Mesenchymal stem cell (in vitro differentiated cells and primary cell): ENCODE data around the gene CNR2.

Experiments used
- DNase-seq: peaks from one replicate; pipeline ENCODE4 v3.0.0-alpha.2; 2013
- H2AFZ ChIP-seq: one replicate; pipeline ENCODE4 v1.6.1; 2013; ENCODE audit warnings: low read depth, mild to moderate bottlenecking, control low read depth, inconsistent platforms, low read length, moderate library complexity
- H2AK5ac ChIP-seq: 2 replicates; pipeline ENCODE4 v1.6.1; 2013; ENCODE audit warnings: low read length, moderate library complexity, mild to moderate bottlenecking, inconsistent platforms; ENCODE audit not compliant: severe bottlenecking
- H2BK120ac ChIP-seq: one replicate; pipeline ENCODE4 v1.6.1; 2013; ENCODE audit warnings: low read depth, mild to moderate bottlenecking, inconsistent platforms, low read length, moderate library complexity
- H2BK12ac ChIP-seq, 2 experiments: one replicate each; pipeline ENCODE4 v1.6.1; 2013; ENCODE audit warnings: inconsistent platforms in 2 of 2, low read length in 2 of 2, mild to moderate bottlenecking in 2 of 2, moderate library complexity in 2 of 2, control low read depth in 1 of 2
- H2BK15ac ChIP-seq: one replicate; pipeline ENCODE4 v1.6.1; 2013; ENCODE audit warnings: mild to moderate bottlenecking, low read depth, inconsistent platforms; ENCODE audit not compliant: poor library complexity, severe bottlenecking
- H2BK5ac ChIP-seq: 2 replicates; pipeline ENCODE4 v1.6.1; 2013; ENCODE audit warnings: low read depth, mild to moderate bottlenecking, low read length, control low read depth, inconsistent platforms; ENCODE audit not compliant: poor library complexity, severe bottlenecking
- H3K14ac ChIP-seq, 2 experiments: one replicate each; pipeline ENCODE4 v1.6.1; 2013; ENCODE audit warnings: inconsistent platforms in 2 of 2, low read length in 2 of 2, control low read depth in 1 of 2, mild to moderate bottlenecking in 1 of 2, moderate library complexity in 1 of 2
- H3K18ac ChIP-seq, 2 experiments: one replicate each; pipeline ENCODE4 v1.6.1; 2013; ENCODE audit warnings: inconsistent platforms in 2 of 2, low read length in 2 of 2, control low read depth in 1 of 2, low read depth in 1 of 2, mild to moderate bottlenecking in 1 of 2
- H3K23ac ChIP-seq, 2 experiments: one replicate each; pipeline ENCODE4 v1.6.1; 2013; ENCODE audit warnings: inconsistent platforms in 2 of 2, low read length in 2 of 2, mild to moderate bottlenecking in 2 of 2, moderate library complexity in 2 of 2, control low read depth in 1 of 2
- H3K27ac ChIP-seq: 2 replicates; pipeline ENCODE4 v1.5.1; 2013; ENCODE audit warnings: mild to moderate bottlenecking, moderate library complexity, low read length, control low read depth, inconsistent platforms; ENCODE audit not compliant: poor library complexity, severe bottlenecking
- H3K27me3 ChIP-seq, 2 experiments: 2 replicates each; pipeline versions ENCODE4 v1.6.1 to v1.7.0; 2013; ENCODE audit warnings: low read length in 2 of 2, mild to moderate bottlenecking in 2 of 2, moderate library complexity in 2 of 2, control low read depth in 1 of 2, inconsistent platforms in 1 of 2; ENCODE audit not compliant: control insufficient read depth in 1 of 2, insufficient read depth in 1 of 2
- H3K36me3 ChIP-seq, 2 experiments: 2 replicates each; pipeline versions ENCODE4 v1.6.1 to v1.7.0; 2013; ENCODE audit warnings: low read length in 2 of 2, control low read depth in 1 of 2, inconsistent platforms in 1 of 2, low read depth in 1 of 2, mild to moderate bottlenecking in 1 of 2; ENCODE audit not compliant: insufficient read depth in 2 of 2, control insufficient read depth in 1 of 2
- H3K4ac ChIP-seq, 2 experiments: one replicate each; pipeline ENCODE4 v1.6.1; 2013; ENCODE audit warnings: inconsistent platforms in 2 of 2, low read length in 2 of 2, mild to moderate bottlenecking in 2 of 2, moderate library complexity in 2 of 2, control low read depth in 1 of 2, low read depth in 1 of 2
- H3K4me1 ChIP-seq: 2 replicates; pipeline ENCODE4 v1.6.1; 2013; ENCODE audit warnings: low read depth, low read length, control low read depth; ENCODE audit not compliant: control insufficient read depth, insufficient read depth
- H3K4me2 ChIP-seq: 2 replicates; pipeline ENCODE4 v1.6.1; 2013; ENCODE audit warnings: low read length, mild to moderate bottlenecking, inconsistent platforms; ENCODE audit not compliant: poor library complexity, severe bottlenecking
- H3K4me3 ChIP-seq, 2 experiments: 2 replicates each; pipeline versions ENCODE4 v1.5.1 to v1.7.0; 2013; ENCODE audit warnings: low read length in 2 of 2, mild to moderate bottlenecking in 2 of 2, control low read depth in 1 of 2, low read depth in 1 of 2; ENCODE audit not compliant: insufficient read depth in 1 of 2
- H3K79me1 ChIP-seq: replicated peaks from 2 replicates; pipeline ENCODE4 v1.6.1; 2013; ENCODE audit warnings: mild to moderate bottlenecking, control low read depth, low read length, inconsistent platforms; ENCODE audit not compliant: poor library complexity, severe bottlenecking
- H3K9ac ChIP-seq: 2 replicates; pipeline ENCODE4 v1.7.0; 2013; ENCODE audit warnings: mild to moderate bottlenecking, low read length, moderate library complexity
- H3K9me3 ChIP-seq: 2 replicates; pipeline ENCODE4 v1.7.0; 2013; ENCODE audit warnings: mild to moderate bottlenecking, low read length; ENCODE audit not compliant: control insufficient read depth
- H4K8ac ChIP-seq: one replicate; pipeline ENCODE4 v1.6.1; 2013; ENCODE audit warnings: inconsistent platforms, mild to moderate bottlenecking, low read length, moderate library complexity
- H4K91ac ChIP-seq: one replicate; pipeline ENCODE4 v1.6.1; 2013; ENCODE audit warnings: mild to moderate bottlenecking, low read length, inconsistent platforms
- WGBS: methylation state at CpG from one replicate; pipeline ENCODE4 v1.1.7; 2013; ENCODE audit warnings: mixed read lengths; 5-methylcytosine and 5-hydroxymethylcytosine counted together

The CNR2 gene

DNA sequence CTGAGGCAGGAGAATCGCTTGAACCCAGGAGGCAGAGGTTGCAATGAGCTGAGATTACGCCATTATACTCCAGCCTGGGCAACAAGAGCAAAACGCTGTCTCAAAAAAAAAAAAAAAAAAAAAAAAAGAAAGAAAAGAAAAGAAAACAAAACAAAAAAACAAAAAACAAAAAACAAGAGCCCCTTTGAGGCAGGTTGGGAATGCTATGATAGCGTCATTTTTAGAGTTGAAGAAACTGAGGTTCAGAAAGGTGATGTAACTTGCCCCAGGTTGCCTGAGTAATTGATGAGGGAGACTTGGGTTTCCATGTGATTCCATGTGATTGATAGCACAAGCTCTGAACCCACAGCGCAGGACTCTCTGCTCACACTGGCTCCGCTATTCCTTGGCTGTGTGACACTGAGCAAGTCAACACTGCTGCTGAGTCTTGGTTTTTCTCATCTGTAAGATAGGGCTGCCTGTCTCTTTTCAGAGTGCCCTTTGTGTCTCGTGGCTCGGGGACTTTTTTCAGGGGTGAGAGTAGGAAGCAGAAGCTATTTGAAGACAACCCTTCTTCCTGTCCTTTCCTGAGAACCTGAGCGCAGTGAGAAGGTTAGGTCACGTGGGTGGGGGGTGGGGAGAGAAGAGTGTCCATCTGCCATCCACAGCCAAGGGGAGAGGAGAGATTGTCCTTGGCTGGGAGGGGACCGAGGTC lies 2.5 kb downstream of the CNR2 start:
- Histone ChIP-seq H3K18ac (no peak overlapping the region), H3K4me3 (no peak overlapping the region), H2AFZ (no peak overlapping the region), H2BK15ac (no peak overlapping the region), H3K27ac (no peak overlapping the region), H3K14ac (no peak overlapping the region), H2BK5ac (no peak overlapping the region), H4K91ac (no peak overlapping the region), H3K23ac (no peak overlapping the region), H2AK5ac (no peak overlapping the region), H3K4me2 (no peak overlapping the region), H3K9me3 (no peaks in the 10 kb centered on the region), H4K8ac (no peak overlapping the region), H3K4ac (no peak overlapping the region), H3K27me3 (peaks cover 12 to 53% of the 10 kb centered on the region in 2 experiments), H3K4me1 (no peaks in the 10 kb centered on the region), H2BK12ac (no peak overlapping the region), H3K9ac (no peak overlapping the region), H3K79me1 (no peaks in the 10 kb centered on the region), H2BK120ac (no peak overlapping the region), H3K36me3 (no peaks in the 10 kb centered on the region)
- WGBS, result 83% methylated on average over 8 of the region's 11 CpGs
- no peak for DNase-seq

DNA sequence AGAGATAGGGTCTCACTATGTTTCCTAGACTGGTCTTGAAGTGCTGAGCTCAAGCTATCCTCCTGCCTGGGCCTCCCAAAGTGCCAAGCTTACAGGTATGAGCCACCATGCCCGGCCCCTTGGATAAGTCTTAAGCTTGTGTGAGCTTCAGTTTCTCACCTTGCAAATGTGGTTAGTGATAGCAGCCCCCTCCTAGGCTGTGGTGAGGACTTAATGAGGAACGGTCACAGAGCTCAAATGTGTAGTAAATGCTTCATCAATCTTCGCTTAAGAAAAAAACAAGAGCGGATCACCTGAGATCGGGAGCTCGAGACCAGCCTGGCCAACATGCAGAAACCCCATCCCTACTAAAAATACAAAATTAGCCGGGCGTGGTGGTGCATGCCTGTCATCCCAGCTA lies 3.0 kb downstream of the CNR2 start:
- WGBS, result 91% methylated on average over 6 of the region's 8 CpGs

DNA sequence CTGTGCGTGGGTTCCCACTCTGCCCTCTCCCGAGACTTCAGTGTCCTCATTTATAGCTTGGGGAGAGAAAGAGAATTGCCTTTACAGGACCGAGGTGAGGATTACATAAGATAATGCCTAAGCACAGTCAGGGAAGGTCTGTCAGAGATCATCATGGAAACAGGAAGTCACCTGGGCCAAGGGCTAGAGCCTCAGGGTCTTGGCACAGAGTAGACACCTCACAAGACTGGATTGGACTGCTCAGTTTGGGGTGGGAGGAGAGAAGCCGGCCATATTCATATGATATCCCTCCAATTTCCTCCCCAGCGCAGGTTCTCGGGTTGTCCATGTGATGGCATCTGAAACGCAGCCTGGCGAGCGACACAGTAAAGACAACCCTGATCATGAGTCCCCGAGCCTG lies 3.8 kb downstream of the CNR2 start:
- Histone ChIP-seq H3K9ac (no peak overlapping the region), H3K36me3 (no peaks in the 10 kb centered on the region), H2BK120ac (no peak overlapping the region), H2AFZ (no peak overlapping the region), H3K9me3 (no peaks in the 10 kb centered on the region), H3K27ac (no peak overlapping the region), H4K91ac (no peak overlapping the region), H3K79me1 (no peaks in the 10 kb centered on the region), H2BK15ac (no peak overlapping the region), H3K27me3 (peaks cover 20 to 62% of the 10 kb centered on the region in 2 experiments), H2BK12ac (no peak overlapping the region), H3K4ac (no peak overlapping the region), H2AK5ac (no peak overlapping the region), H3K4me1 (no peaks in the 10 kb centered on the region), H3K18ac (no peak overlapping the region), H2BK5ac (no peak overlapping the region), H3K4me3 (no peak overlapping the region), H4K8ac (no peak overlapping the region), H3K4me2 (no peak overlapping the region), H3K23ac (no peak overlapping the region), H3K14ac (no peak overlapping the region)
- DNase-seq, result no peak
- whole genome bisulfite sequencing, result 89% methylated on average over 10 of the region's 10 CpGs

More for the DNA sequence above, 3.0 kb downstream of the CNR2 start:
- no peaks in the 10 kb centered on the region for H3K36me3 ChIP-seq
- H3K79me1 ChIP-seq, result no peaks in the 10 kb centered on the region
- H4K8ac ChIP-seq, result no peak overlapping the region
- no peak overlapping the region for H4K91ac ChIP-seq
- H3K23ac ChIP-seq, result no peak overlapping the region
- H3K4ac ChIP-seq, result no peak overlapping the region
- H3K18ac ChIP-seq, result no peak overlapping the region
- H2BK12ac ChIP-seq, result no peak overlapping the region
- no peak overlapping the region for H3K14ac ChIP-seq
- H3K9me3 ChIP-seq, result no peaks in the 10 kb centered on the region
- no peak overlapping the region for H3K9ac ChIP-seq
- DNase-seq, result no peak
- H3K4me1 ChIP-seq, result no peaks in the 10 kb centered on the region
- H3K27me3 ChIP-seq, result peaks cover 12 to 55% of the 10 kb centered on the region in 2 experiments
- no peak overlapping the region for H2BK15ac ChIP-seq
- H2AK5ac ChIP-seq, result no peak overlapping the region
- no peak overlapping the region for H3K4me2 ChIP-seq
- no peak overlapping the region for H3K27ac ChIP-seq
- H2BK5ac ChIP-seq, result no peak overlapping the region
- no peak overlapping the region for H2BK120ac ChIP-seq
- H3K4me3 ChIP-seq, result no peak overlapping the region
- H2AFZ ChIP-seq, result no peak overlapping the region

DNA sequence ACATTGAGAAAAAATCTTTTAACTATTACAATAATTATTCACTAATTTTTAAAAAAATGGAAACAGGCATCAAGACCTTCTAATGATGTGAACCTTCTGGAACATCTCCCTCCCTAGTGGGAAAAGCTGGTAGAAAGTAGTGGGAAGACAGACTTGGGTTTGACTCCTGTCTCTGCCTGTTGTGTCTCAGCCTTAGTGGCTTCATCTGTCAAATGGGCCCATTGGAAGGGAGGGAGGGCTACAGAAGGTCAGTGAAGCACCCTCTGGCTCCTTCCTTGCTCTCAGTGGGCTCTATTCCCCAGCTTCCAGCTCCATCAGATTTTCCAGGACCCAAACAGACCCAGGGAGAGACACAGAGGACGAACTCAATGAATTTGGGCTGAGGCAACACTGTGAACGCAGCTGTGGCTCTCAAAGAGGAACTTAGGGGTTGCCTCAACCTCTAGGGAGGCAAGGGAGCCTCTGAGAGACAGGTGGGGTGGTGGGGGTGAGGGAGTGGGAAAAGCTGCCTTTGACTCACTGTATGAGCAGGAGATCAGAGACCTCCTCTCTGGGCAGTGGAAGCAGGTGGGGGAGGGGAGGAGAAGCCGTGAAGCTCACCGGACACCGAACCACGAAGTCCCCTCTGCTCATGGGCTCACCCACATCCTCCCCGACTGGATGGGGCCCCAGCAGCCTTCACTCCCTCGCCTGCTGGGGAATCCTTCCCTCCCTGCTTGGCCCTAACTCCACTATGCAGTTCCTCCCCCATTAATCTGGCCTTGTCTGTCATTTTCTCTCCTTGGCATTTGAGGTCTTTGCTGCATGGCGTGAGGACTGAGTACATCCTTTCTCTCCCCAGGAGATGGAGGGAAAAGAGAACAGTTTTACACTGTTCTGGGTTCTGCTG lies 4.5 kb downstream of the CNR2 start:
- no peak overlapping the region for H4K91ac ChIP-seq
- H4K8ac ChIP-seq, result no peak overlapping the region
- H2BK15ac ChIP-seq, result no peak overlapping the region
- no peak overlapping the region for H2AK5ac ChIP-seq
- H3K14ac ChIP-seq, result no peak overlapping the region
- no peak overlapping the region for H2BK12ac ChIP-seq
- H3K9me3 ChIP-seq, result no peaks in the 10 kb centered on the region
- H2AFZ ChIP-seq, result no peak overlapping the region
- H3K4me1 ChIP-seq, result no peaks in the 10 kb centered on the region
- H3K36me3 ChIP-seq, result no peaks in the 10 kb centered on the region
- no peak overlapping the region for H3K4ac ChIP-seq
- H3K4me3 ChIP-seq, result no peak overlapping the region
- no peak overlapping the region for H3K4me2 ChIP-seq
- no peak for DNase-seq
- H3K23ac ChIP-seq, result no peak overlapping the region
- peaks cover 27 to 69% of the 10 kb centered on the region in 2 experiments for H3K27me3 ChIP-seq
- 69% methylated on average over 8 of the region's 9 CpGs for WGBS
- no peak overlapping the region for H3K27ac ChIP-seq
- H2BK120ac ChIP-seq, result no peak overlapping the region
- H3K9ac ChIP-seq, result no peak overlapping the region
- no peaks in the 10 kb centered on the region for H3K79me1 ChIP-seq
- H2BK5ac ChIP-seq, result no peak overlapping the region
- H3K18ac ChIP-seq, result no peak overlapping the region
